Left lung (tissue), 10 donors: Measurements from ENCODE around the gene TULP3. TPM values are rescaled to one million over a fixed set of nuclear protein-coding genes. Genes with fewer than 3 reads are reported as not detected.
A peak's percentile ranks its signal among the peaks of the same experiment; 100 is the strongest.
"Not testable (repeated sequence)": the region's sequence is repeated elsewhere in the genome, so short reads cannot be mapped to it uniquely, and the experiment has no call there.

Experiments used
- ATAC-seq: fragments of 200-7000 bp; cut with Tn5 transposase; one replicate; pipeline ENCODE4 v1.9.1; 2020; ENCODE audit warnings: moderate library complexity
- DNase-seq, 4 donors: peaks; one replicate each; pipeline ENCODE4 v3.0.0-alpha.2; 2013 to 2020
- H3K27ac ChIP-seq, 2 donors: fragments of 200-600 bp; sonication (generic) in 1 of 2; one replicate each; pipeline versions ENCODE4 v1.5.0 to v1.8.0; 2020 to 2021
- H3K27me3 ChIP-seq, 2 donors: fragments of 200-600 bp; sonication (generic) in 1 of 2; one replicate each; pipeline versions ENCODE4 v1.5.0 to v1.8.0; 2020 to 2021
- H3K36me3 ChIP-seq, 2 donors: fragments of 200-600 bp; sonication (generic) in 1 of 2; one replicate each; pipeline versions ENCODE4 v1.5.0 to v1.8.0; 2020 to 2021
- H3K4me1 ChIP-seq, 2 donors: fragments of 200-600 bp; one replicate each; pipeline ENCODE4 v1.8.0; 2021
- H3K4me3 ChIP-seq, 2 donors: fragments of 200-600 bp; sonication (generic) in 1 of 2; one replicate each; pipeline versions ENCODE4 v1.5.0 to v1.8.0; 2020 to 2021; ENCODE audit warnings: mild to moderate bottlenecking in 1 of 2
- H3K9me3 ChIP-seq, 2 donors: fragments of 200-600 bp; sonication (generic) in 1 of 2; one replicate each; pipeline versions ENCODE4 v1.5.0 to v1.8.0; 2020 to 2021
- CTCF ChIP-seq, 2 donors: fragments of 200-600 bp; sonication (generic) in 1 of 2; IDR thresholded peaks; one replicate each; pipeline versions ENCODE4 v1.5.0 to v1.8.0; 2021; ENCODE audit warnings: antibody characterized with exemption in 2 of 2
- intact Hi-C, 2 donors: fragments of 100-400 bp; cut with DNase I; formaldehyde crosslinking; loops; one replicate each; pipeline versions ENCODE4 v1.11.2 to v1.14.2; 2022
- polyA plus RNA-seq, 6 donors: library from polyadenylated mRNA; unstranded; fragments of 120-200 nt; gene quantifications; one replicate each; pipeline ENCODE4 v1.2.1, GENCODE V29; 2013; ENCODE audit not compliant: insufficient read length in 6 of 6
- total RNA-seq, 2 donors: library from RNA; stranded (reverse); fragmentation: NEBNext Ultra II Directional; extraction: Animal tissue kit (Norgen Biotek cat#: 25700); gene quantifications; one replicate each; pipeline ENCODE4 v1.2.1, GENCODE V29; 2021
- donor health status: DM: no; HTN: yes; CAD: no.
- donor health status: DM: no; HTN: no; CAD: no.

The TULP3 gene
- total and polyA plus RNA-seq, 8 donors = 15.3 to 41.0 (median 35.6) TPM

GRCh38 chr12:2860170-2860569, 30.5 kb upstream of the TULP3 start:
- H3K9me3 ChIP-seq = no peaks in the 10 kb centered on the region
- no peak overlapping the region for H3K27ac ChIP-seq
- H3K4me3 ChIP-seq = no peak overlapping the region
- peaks cover 0 to 39% of the 10 kb centered on the region in 2 donors for H3K36me3 ChIP-seq
- no peak for DNase-seq
- intact Hi-C loops = no loop called here
- H3K27me3 ChIP-seq = no peaks in the 10 kb centered on the region
- ATAC-seq = no peak
- no peak for TF ChIP-seq CTCF (IDR thresholded peaks at IDR 0.05)
- no peaks in the 10 kb centered on the region for H3K4me1 ChIP-seq

GRCh38 chr12:2862876-2863275, 27.8 kb upstream of the TULP3 start:
- TF ChIP-seq CTCF (IDR thresholded peaks at IDR 0.05) = no peak
- Histone ChIP-seq H3K27ac (no peak overlapping the region), H3K9me3 (no peaks in the 10 kb centered on the region), H3K36me3 (peaks cover 0 to 49% of the 10 kb centered on the region in 2 donors), H3K4me3 (no peak overlapping the region), H3K27me3 (no peaks in the 10 kb centered on the region), H3K4me1 (no peaks in the 10 kb centered on the region)
- no peak for DNase-seq
- no peak for ATAC-seq
- intact Hi-C loops = no loop called here

- H3K36me3 ChIP-seq = peaks cover 0 to 44% of the 10 kb centered on the region in 2 donors
- H3K4me1 ChIP-seq, H3K27ac ChIP-seq, H3K27me3 ChIP-seq, ATAC-seq, intact Hi-C loops, H3K4me3 ChIP-seq, H3K9me3 ChIP-seq, DNase-seq: not testable (repeated sequence)
These were observed 27.3 kb upstream of the TULP3 start for GRCh38 chr12:2863402-2863801.

GRCh38 chr12:2864198-2864597, 26.5 kb upstream of the TULP3 start:
- Histone ChIP-seq H3K36me3 (peaks cover 0 to 36% of the 10 kb centered on the region in 2 donors), H3K4me3 (no peak overlapping the region), H3K4me1 (no peaks in the 10 kb centered on the region), H3K27me3 (no peaks in the 10 kb centered on the region), H3K27ac (no peak overlapping the region), H3K9me3 (no peaks in the 10 kb centered on the region)
- ATAC-seq (no peak), DNase-seq (no peak)
- no peak for TF ChIP-seq CTCF (IDR thresholded peaks at IDR 0.05)
- intact Hi-C loops = no loop called here

- ATAC-seq, H3K27me3 ChIP-seq, H3K4me1 ChIP-seq, DNase-seq, H3K4me3 ChIP-seq, intact Hi-C loops, H3K27ac ChIP-seq, H3K9me3 ChIP-seq: not testable (repeated sequence)
- H3K36me3 ChIP-seq = peaks cover 0 to 20% of the 10 kb centered on the region in 2 donors
These were observed 21.6 kb upstream of the TULP3 start for GRCh38 chr12:2868986-2869632.

GRCh38 chr12:2876431-2877046, 14.2 kb upstream of the TULP3 start:
- Histone ChIP-seq H3K36me3 (no peaks in the 10 kb centered on the region), H3K27ac (peak overlapping the region; percentile 90 to 94), H3K27me3 (no peaks in the 10 kb centered on the region), H3K9me3 (no peaks in the 10 kb centered on the region), H3K4me3 (peak overlapping the region; percentile 71 to 82), H3K4me1 (peaks cover 8 to 28% of the 10 kb centered on the region in 2 donors)
- intact Hi-C loops = no loop called here
- DNase-seq (no peak), ATAC-seq (peak; percentile 28)
- no peak for TF ChIP-seq CTCF (IDR thresholded peaks at IDR 0.05)
